ENCODE results near the gene ATG16L1.

ATG16L1 gene

GRCh38 chr2:233210281-233210680, 41.2 kb upstream of the ATG16L1 start:
- TF ChIP-seq ZFX (IDR thresholded peaks at IDR 0.05; ENCODE audit: borderline replicate concordance) = no peak
- no peak for TF ChIP-seq CTCF (IDR thresholded peaks at IDR 0.05)
- H3K27ac ChIP-seq = no peak overlapping the region

DNA sequence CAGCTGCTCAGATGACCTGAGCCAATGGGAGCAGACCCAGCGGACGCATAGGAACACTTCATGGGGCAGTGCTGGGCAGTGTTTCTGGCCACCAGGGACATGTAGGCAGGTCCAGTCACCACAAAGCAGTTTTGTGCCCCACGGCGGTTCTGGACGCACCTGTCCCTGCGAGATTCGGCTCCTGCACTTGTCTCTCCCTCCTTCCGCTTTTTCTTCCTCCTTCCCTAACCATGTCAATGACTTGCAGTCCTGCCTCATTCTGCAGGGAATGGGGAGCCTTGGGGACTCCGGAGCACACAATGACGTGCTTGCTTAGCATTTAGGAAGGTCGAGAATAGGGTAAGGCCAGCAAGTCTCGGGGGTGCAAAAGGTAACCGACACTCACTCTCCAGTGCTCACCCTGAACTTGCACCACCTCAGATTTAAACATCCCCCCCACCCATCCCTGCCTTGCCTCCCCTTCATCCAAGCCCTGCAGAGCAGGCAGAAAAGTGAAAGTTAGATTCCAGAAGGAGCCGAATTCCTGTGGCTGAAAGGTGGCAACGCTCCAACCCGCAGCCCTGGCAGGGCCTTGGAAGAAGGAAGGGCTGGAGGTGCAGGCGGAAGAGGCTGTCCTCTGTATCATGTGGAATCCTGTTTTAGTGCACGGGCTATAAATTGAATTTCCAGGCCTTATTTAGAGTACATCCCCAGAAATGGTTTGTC, 40.5 kb upstream of the ATG16L1 start:
- TF ChIP-seq CTCF (IDR thresholded peaks at IDR 0.05) (no peak), ZFX (IDR thresholded peaks at IDR 0.05; ENCODE audit: borderline replicate concordance) (no peak)
- no peak overlapping the region for H3K27ac ChIP-seq

- H3K27ac ChIP-seq = no peak overlapping the region
- TF ChIP-seq CTCF (IDR thresholded peaks at IDR 0.05) (no peak), ZFX (IDR thresholded peaks at IDR 0.05; ENCODE audit: borderline replicate concordance) (no peak)
Observed at GRCh38 chr2:233211548-233211895, 40.0 kb upstream of the ATG16L1 start.

GRCh38 chr2:233213011-233213410, 38.5 kb upstream of the ATG16L1 start:
- no peak overlapping the region for H3K27ac ChIP-seq
- no peak for TF ChIP-seq CTCF (IDR thresholded peaks at IDR 0.05)
- TF ChIP-seq ZFX (IDR thresholded peaks at IDR 0.05; ENCODE audit: borderline replicate concordance) = no peak

GRCh38 chr2:233213975-233214374, 37.5 kb upstream of the ATG16L1 start:
- H3K27ac ChIP-seq = no peak overlapping the region
- TF ChIP-seq ZFX (IDR thresholded peaks at IDR 0.05; ENCODE audit: borderline replicate concordance) (no peak), CTCF (IDR thresholded peaks at IDR 0.05) (no peak)

DNA sequence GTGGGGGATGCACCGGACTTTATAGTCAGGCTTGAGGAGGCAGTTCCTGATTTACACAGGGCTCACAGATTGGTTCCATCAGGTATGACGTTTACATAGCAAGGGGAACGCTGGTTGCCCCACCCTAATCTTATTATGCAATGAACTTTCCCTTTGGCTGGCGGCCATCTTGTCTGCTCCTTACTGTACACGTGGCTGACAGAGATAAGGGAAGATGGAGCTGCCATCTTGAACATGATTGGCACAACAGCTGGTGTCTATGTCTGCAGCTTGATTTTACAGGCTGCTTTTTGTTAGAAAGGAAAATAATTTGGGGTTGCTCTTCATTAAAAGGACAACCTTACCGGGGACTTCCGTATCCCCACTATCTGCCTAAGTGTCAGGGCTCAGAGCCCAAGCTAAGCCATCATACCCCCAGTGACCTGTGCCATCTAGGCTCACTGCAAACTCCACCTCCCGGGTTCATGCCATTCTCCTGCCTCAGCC, 33.5 kb upstream of the ATG16L1 start:
- no peak overlapping the region for H3K27ac ChIP-seq
- TF ChIP-seq ZFX (IDR thresholded peaks at IDR 0.05; ENCODE audit: borderline replicate concordance) (no peak), CTCF (IDR thresholded peaks at IDR 0.05) (no peak)

- TF ChIP-seq ZFX (IDR thresholded peaks at IDR 0.05; ENCODE audit: borderline replicate concordance) (no peak), CTCF (IDR thresholded peaks at IDR 0.05) (no peak)
- H3K27ac ChIP-seq = no peak overlapping the region
Observed at GRCh38 chr2:233218836-233219235, 32.6 kb upstream of the ATG16L1 start.
